Body of pancreas (tissue), 4 donors: Measurements from ENCODE around the gene EXOC3.

Source experiments
- CTCF ChIP-seq, 7 experiments: fragments of 450-650 bp in 4 of 7; fragments of 200-600 bp in 3 of 7; sonication (generic) in 3 of 7; IDR thresholded peaks; one replicate each; pipeline ENCODE4 v1.5.1; 2016 to 2019; ENCODE audit warnings: antibody characterized with exemption in 7 of 7
- POLR2A ChIP-seq, 3 donors: fragments of 450-650 bp; IDR thresholded peaks; one replicate each; pipeline ENCODE4 v1.6.1; 2016; ENCODE audit warnings: antibody characterized with exemption in 3 of 3, mild to moderate bottlenecking in 2 of 3

GRCh38 chr5:472656-473550 is 29.9 kb downstream of the EXOC3 start:
- peak in 2 of 7 experiments; percentile 5 to 6 for TF ChIP-seq CTCF (IDR thresholded peaks at IDR 0.05)
- peak; percentile 39 to 58 (median 47) for TF ChIP-seq POLR2A (IDR thresholded peaks at IDR 0.05)
